GM21619 (cell line): ENCODE measurements around the gene LSM2.

Experiments
- ATAC-seq: cut with Tn5 transposase; IDR thresholded peaks from one replicate; pipeline ENCODE4 v1.9.1; 2021; ENCODE audit not compliant: unreplicated experiment

Gene LSM2

GRCh38 chr6:31752739-31753319 is 53.9 kb downstream of the LSM2 start:
- ATAC-seq = no peak

DNA sequence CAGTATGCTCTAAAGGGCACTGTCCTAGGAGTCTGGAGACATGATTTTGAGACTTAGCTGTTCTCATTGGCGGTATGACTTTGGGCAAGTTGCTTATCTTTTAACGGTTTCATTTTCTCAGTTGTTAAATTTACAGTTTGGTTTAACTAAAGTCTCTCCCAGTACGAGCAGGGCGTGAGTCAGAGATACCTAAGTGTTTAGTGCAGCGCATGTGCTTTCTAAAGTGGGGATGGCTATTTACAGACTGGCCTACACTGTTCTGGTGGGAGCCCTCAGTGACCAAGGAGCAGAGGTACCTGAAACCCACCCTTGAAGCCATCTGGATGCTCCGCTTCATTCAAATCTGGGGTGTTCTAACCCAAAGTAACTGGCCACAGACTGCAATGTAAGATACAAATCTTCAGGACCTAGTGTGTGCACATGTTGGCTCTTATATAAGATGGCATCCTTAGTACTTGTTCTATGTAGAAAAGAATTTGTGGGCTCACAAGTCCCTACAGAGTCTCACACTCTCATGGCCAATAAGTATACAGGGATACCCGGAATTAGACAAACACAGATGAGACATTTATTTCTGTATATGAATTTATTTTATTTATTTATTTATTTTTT is 56.2 kb downstream of the LSM2 start:
- no peak for ATAC-seq

- ATAC-seq = no peak
Observed at GRCh38 chr6:31749301-31750036, 57.3 kb downstream of the LSM2 start.
